Adrenal gland (tissue), 12 donors: ENCODE data around the gene ANTKMT. TPM values are rescaled to one million over a fixed set of nuclear protein-coding genes. Genes with fewer than 3 reads are reported as not detected.

Experiments
- DNase-seq, 7 donors: peaks; one replicate each; pipeline ENCODE4 v3.0.0-alpha.2; 2019 to 2020
- H3K27ac ChIP-seq, 5 donors: fragments of 200-600 bp; sonication (generic) in 4 of 5; 1 replicate in 3 of 5; 2 replicates in 2 of 5; pipeline versions ENCODE4 v1.5.1 to v1.8.0; 2016 to 2020; ENCODE audit warnings: mild to moderate bottlenecking in 1 of 5
- H3K27me3 ChIP-seq: fragments of 200-600 bp; 2 replicates; pipeline ENCODE4 v1.8.0; 2021
- H3K36me3 ChIP-seq, 2 donors: fragments of 200-600 bp; replicated peaks in 1 of 2; 1 replicate in 1 of 2; 2 replicates in 1 of 2; pipeline versions ENCODE4 v1.5.1 to v1.8.0; 2018 to 2022
- H3K4me1 ChIP-seq, 2 donors: fragments of 200-600 bp; replicated peaks in 1 of 2; 1 replicate in 1 of 2; 2 replicates in 1 of 2; pipeline versions ENCODE4 v1.5.1 to v1.8.0; 2018 to 2021
- H3K4me3 ChIP-seq, 4 donors: fragments of 200-600 bp; sonication (generic) in 3 of 4; one replicate each; pipeline ENCODE4 v1.5.1; 2016 to 2018
- H3K9me3 ChIP-seq, 3 donors: fragments of 200-600 bp; sonication (generic) in 1 of 3; replicated peaks in 1 of 3; 1 replicate in 2 of 3; 2 replicates in 1 of 3; pipeline versions ENCODE4 v1.5.1 to v1.8.0; 2016 to 2021
- CTCF ChIP-seq, 6 experiments: fragments of 450-650 bp in 4 of 6; fragments of 200-600 bp in 2 of 6; sonication (generic) in 1 of 6; IDR thresholded peaks; 1 replicate in 5 of 6; 2 replicates in 1 of 6; pipeline versions ENCODE4 v1.5.1 to v1.8.0; 2016 to 2021; ENCODE audit warnings: antibody characterized with exemption in 6 of 6, mild to moderate bottlenecking in 2 of 6, moderate library complexity in 1 of 6
- POLR2A ChIP-seq, 2 donors: fragments of 450-650 bp; IDR thresholded peaks; one replicate each; pipeline ENCODE4 v1.6.1; 2017; ENCODE audit warnings: antibody characterized with exemption in 2 of 2, mild to moderate bottlenecking in 2 of 2, moderate library complexity in 1 of 2
- WGBS, 4 donors: extraction: QIAGEN DNeasy Blood & Tissue Kit in 2 of 4; methylation state at CpG; one replicate each; pipeline versions ENCODE4 v1.1.5 to v1.1.7; 2013 to 2017; 5-methylcytosine and 5-hydroxymethylcytosine counted together
- intact Hi-C, 2 donors: fragments of 100-400 bp; cut with DNase I; formaldehyde crosslinking; loops; one replicate each; pipeline versions ENCODE4 v1.14.1 to v1.15.0; 2022 to 2023
- polyA plus RNA-seq, 3 donors: library from polyadenylated mRNA; stranded (reverse); fragments of 200-250 nt in 2 of 3; fragments of 350-450 nt in 1 of 3; fragmentation: Illumina TruSeq in 1 of 3; extraction: RNeasy Lipid Tissue Mini Kit (QIAGEN cat#74804) in 1 of 3; gene quantifications; one replicate each; pipeline ENCODE4 v1.2.3, GENCODE V29; 2013 to 2014
- total RNA-seq, 9 donors: library from RNA; depleted of rRNA in 4 of 9; stranded (reverse); fragments of >200 nt in 4 of 9; fragments of 120-200 nt in 1 of 9; fragmentation: NEBNext Ultra II Directional in 1 of 9; extraction: Animal tissue kit (Norgen Biotek cat#: 25700) in 1 of 9; gene quantifications; one replicate each; pipeline versions ENCODE4 v1.1.0 to v1.2.4, GENCODE V29; 2013 to 2023
- donor health status: healthy with polysubstance abuse.
- donor health status: Bipolar disorder and iron deficiency.
- donor health status: DM: yes; HTN: yes; CAD: no.
- donor health status: DM: no; HTN: no; CAD: no.
- donor health status: DM: no; HTN: no; CAD: no.
- donor health status: DM: yes; HTN: yes; CAD: no.

Gene ANTKMT
- total and polyA plus RNA-seq, 12 donors = 0.48 to 127 (median 64.1) TPM

GRCh38 chr16:725463-726187 lies 4.7 kb downstream of the ANTKMT start:
- Histone ChIP-seq H3K4me1 (peaks cover 23 to 25% of the 10 kb centered on the region in 2 donors), H3K27me3 (no peaks in the 10 kb centered on the region), H3K27ac (no peak overlapping the region), H3K4me3 (no peak overlapping the region), H3K36me3 (no peaks in the 10 kb centered on the region), H3K9me3 (no peaks in the 10 kb centered on the region)
- no peak for DNase-seq
- WGBS, 4 donors = 67 to 74% (median 69%) methylated on average over 2 to 23 of the region's 23 CpGs
- TF ChIP-seq POLR2A (IDR thresholded peaks at IDR 0.05) (no peak), CTCF (IDR thresholded peaks at IDR 0.05) (no peak)
- intact Hi-C loops = no loop called here

GRCh38 chr16:726188-726437 lies 5.2 kb downstream of the ANTKMT start:
- Histone ChIP-seq H3K4me1 (peaks cover 23 to 25% of the 10 kb centered on the region in 2 donors), H3K36me3 (no peaks in the 10 kb centered on the region), H3K9me3 (no peaks in the 10 kb centered on the region), H3K4me3 (no peak overlapping the region), H3K27me3 (no peaks in the 10 kb centered on the region), H3K27ac (no peak overlapping the region)
- TF ChIP-seq POLR2A (IDR thresholded peaks at IDR 0.05) = no peak
- no peak for TF ChIP-seq CTCF (IDR thresholded peaks at IDR 0.05)
- intact Hi-C loops = no loop called here
- DNase-seq = no peak
- WGBS, 4 donors = 8 to 21% (median 19%) methylated on average over 1 to 9 of the region's 9 CpGs

GRCh38 chr16:726438-727290 lies 5.7 kb downstream of the ANTKMT start, which contains the start of the genes CCDC78 and HAGHL:
TSS of gene CCDC78 (minus strand) at chr16:726443. CDS start at chr16:726367, 76 bp downstream.
TSS of gene HAGHL (plus strand) at chr16:727106. CDS start at chr16:727510, 404 bp downstream.
- Histone ChIP-seq H3K27ac (peak within 1 kb of the TSS in 2 of 5 donors; percentile 22 to 65), H3K4me1 (peaks cover 21 to 22% of the 10 kb centered on the region in 2 donors), H3K4me3 (peak within 1 kb of the TSS in 2 of 4 donors; percentile 22 to 64), H3K9me3 (no peaks in the 10 kb centered on the region), H3K27me3 (no peaks in the 10 kb centered on the region), H3K36me3 (peaks cover 0 to 3% of the 10 kb centered on the region in 2 donors)
- intact Hi-C loops = no loop called here
- TF ChIP-seq POLR2A (IDR thresholded peaks at IDR 0.05) = no peak
- TF ChIP-seq CTCF (IDR thresholded peaks at IDR 0.05) = no peak
- 1 to 4% (median 2%) methylated on average over 20 to 88 of the region's 88 CpGs for WGBS, 4 donors
- DNase-seq = peak in 3 of 7 donors; percentile 53 to 74 (median 70)

GRCh38 chr16:727291-727977 lies 6.5 kb downstream of the ANTKMT start:
- peak in 2 of 7 donors; percentile 19 to 38 for DNase-seq
- 0 to 1% (median 0%) methylated on average over 5 to 61 of the region's 61 CpGs for WGBS, 4 donors
- no peak for TF ChIP-seq CTCF (IDR thresholded peaks at IDR 0.05)
- no peak for TF ChIP-seq POLR2A (IDR thresholded peaks at IDR 0.05)
- intact Hi-C loops = no loop called here
- Histone ChIP-seq H3K4me3 (peak overlapping the region in 2 of 4 donors; percentile 22 to 64), H3K36me3 (peaks cover 0 to 10% of the 10 kb centered on the region in 2 donors), H3K27ac (peak overlapping the region in 2 of 5 donors; percentile 22 to 65), H3K9me3 (no peaks in the 10 kb centered on the region), H3K27me3 (no peaks in the 10 kb centered on the region), H3K4me1 (peaks cover 16 to 19% of the 10 kb centered on the region in 2 donors)
